Testis (tissue), 3 donors: ENCODE measurements around the gene SPOP. TPM values are rescaled to one million over a fixed set of nuclear protein-coding genes. Genes with fewer than 3 reads are reported as not detected.

Experiments
- DNase-seq: peaks from one replicate; pipeline ENCODE4 v3.0.0-alpha.2; 2019
- H3K27ac ChIP-seq, 2 donors: fragments of 200-600 bp; sonication (generic); one replicate each; pipeline ENCODE4 v1.5.1; 2019
- H3K27me3 ChIP-seq: fragments of 200-600 bp; sonication (generic); one replicate; pipeline ENCODE4 v1.5.1; 2019
- H3K36me3 ChIP-seq: fragments of 200-600 bp; sonication (generic); one replicate; pipeline ENCODE4 v1.5.1; 2017; ENCODE audit warnings: low read depth; ENCODE audit errors: missing control alignments
- H3K4me1 ChIP-seq: fragments of 200-600 bp; sonication (generic); one replicate; pipeline ENCODE4 v1.5.1; 2019
- H3K4me3 ChIP-seq, 2 donors: fragments of 200-600 bp; sonication (generic); one replicate each; pipeline ENCODE4 v1.5.1; 2017 to 2019
- H3K9me3 ChIP-seq: fragments of 200-600 bp; sonication (generic); one replicate; pipeline ENCODE4 v1.5.1; 2017
- CTCF ChIP-seq, 3 experiments: fragments of 450-650 bp in 2 of 3; fragments of 200-600 bp in 1 of 3; sonication (generic) in 1 of 3; IDR thresholded peaks; one replicate each; pipeline ENCODE4 v1.5.1; 2016 to 2019; ENCODE audit warnings: antibody characterized with exemption in 3 of 3, mild to moderate bottlenecking in 2 of 3, moderate library complexity in 1 of 3
- POLR2A ChIP-seq: fragments of 450-650 bp; IDR thresholded peaks from one replicate; pipeline ENCODE4 v1.6.1; 2017; ENCODE audit warnings: antibody characterized with exemption, mild to moderate bottlenecking, moderate library complexity
- WGBS, 2 donors: methylation state at CpG; one replicate each; pipeline ENCODE4 v1.1.5; 2018; 5-methylcytosine and 5-hydroxymethylcytosine counted together
- intact Hi-C: fragments of 100-400 bp; cut with DNase I; formaldehyde crosslinking; loops from one replicate; pipeline ENCODE4 v1.15.1; 2023; ENCODE audit warnings: low total_unique reads
- polyA plus RNA-seq: library from polyadenylated mRNA; stranded (reverse); fragments of 350-450 nt; fragmentation: Illumina TruSeq; extraction: RNeasy Lipid Tissue Mini Kit (QIAGEN cat#74804); gene quantifications from one replicate; pipeline ENCODE4 v1.2.3, GENCODE V29; 2014; ENCODE audit warnings: low read depth, low replicate concordance; ENCODE audit not compliant: insufficient read depth
- total RNA-seq, 2 donors: library from RNA; depleted of rRNA; stranded (reverse); fragments of >200 nt; gene quantifications; one replicate each; pipeline ENCODE4 v1.2.3, GENCODE V29; 2016

Gene SPOP
- total and polyA plus RNA-seq, 3 donors from 2014 or later: 39.6 to 60.6 (median 52.0) TPM

GRCh38 chr17:49555495-49556222 lies 122.2 kb downstream of the SPOP start:
- H3K4me3 ChIP-seq: no peak overlapping the region
- 69 to 70% methylated on average over 18 to 19 of the region's 19 CpGs for WGBS, 2 donors
- no peak overlapping the region for H3K27ac ChIP-seq
- H3K27me3 ChIP-seq: no peaks in the 10 kb centered on the region
- H3K36me3 ChIP-seq: no peaks in the 10 kb centered on the region
- H3K9me3 ChIP-seq: no peaks in the 10 kb centered on the region
- no peak for DNase-seq
- TF ChIP-seq POLR2A (no peak), CTCF (IDR thresholded peaks at IDR 0.05) (no peak)
- intact Hi-C loops: loop anchor here (10.0 kb wide), 1 partner anchor 121 kb away; no protein-coding TSS in a partner anchor
- H3K4me1 ChIP-seq: peaks cover 17% of the 10 kb centered on the region

GRCh38 chr17:49554694-49555494 lies 123.0 kb downstream of the SPOP start:
- no peak overlapping the region for H3K4me3 ChIP-seq
- H3K27ac ChIP-seq: no peak overlapping the region
- 74 to 80% methylated on average over 13 to 14 of the region's 14 CpGs for WGBS, 2 donors
- intact Hi-C loops: loop anchor here (5.0 to 10.0 kb wide), 2 partner anchors 58 to 120 kb away; partner anchors contain the start of gene NGFR
- no peaks in the 10 kb centered on the region for H3K9me3 ChIP-seq
- peak; percentile 48 for DNase-seq
- no peak for TF ChIP-seq POLR2A
- TF ChIP-seq CTCF (IDR thresholded peaks at IDR 0.05): no peak
- no peaks in the 10 kb centered on the region for H3K36me3 ChIP-seq
- H3K27me3 ChIP-seq: no peaks in the 10 kb centered on the region
- H3K4me1 ChIP-seq: peaks cover 17% of the 10 kb centered on the region

GRCh38 chr17:49553676-49554335 lies 124.1 kb downstream of the SPOP start:
- H3K27me3 ChIP-seq: no peaks in the 10 kb centered on the region
- WGBS, 2 donors: 72 to 75% methylated on average over 8 of the region's 8 CpGs
- no peak overlapping the region for H3K27ac ChIP-seq
- TF ChIP-seq CTCF (IDR thresholded peaks at IDR 0.05) (no peak), POLR2A (no peak)
- H3K4me1 ChIP-seq: peaks cover 13% of the 10 kb centered on the region
- H3K4me3 ChIP-seq: no peak overlapping the region
- no peaks in the 10 kb centered on the region for H3K9me3 ChIP-seq
- no peak for DNase-seq
- no peaks in the 10 kb centered on the region for H3K36me3 ChIP-seq
- intact Hi-C loops: loop anchor here (5.0 to 10.0 kb wide), 2 partner anchors 57 to 119 kb away; partner anchors contain the start of gene NGFR

- Histone ChIP-seq H3K9me3 (no peaks in the 10 kb centered on the region), H3K27ac (no peak overlapping the region), H3K4me1 (peaks cover 27% of the 10 kb centered on the region), H3K36me3 (no peaks in the 10 kb centered on the region), H3K27me3 (no peaks in the 10 kb centered on the region), H3K4me3 (no peak overlapping the region)
- no peak for TF ChIP-seq POLR2A
- 90 to 91% methylated on average over 21 to 27 of the region's 27 CpGs for WGBS, 2 donors
- DNase-seq: no peak
- intact Hi-C loops: loop anchor here (5.0 to 10.0 kb wide), 2 partner anchors 55 to 117 kb away; partner anchors contain the start of gene NGFR
Observed at GRCh38 chr17:49552070-49552751, 125.7 kb downstream of the SPOP start.
